Activated CD8-positive, alpha-beta memory T cell treated with anti-CD3 and anti-CD28 coated beads, Interleukin-2, amount 50 U/mL, for 4 hours (primary cell): ENCODE results near the gene COQ8A.
"Not testable (repeated sequence)": the region's sequence is repeated elsewhere in the genome, so short reads cannot be mapped to it uniquely, and the experiment has no call there.

ENCODE experiments used
- DNase-seq: peaks from one replicate; pipeline ENCODE4 v3.0.0-alpha.2; 2020

Gene COQ8A

GRCh38 chr1:226985839-226986463, 45.9 kb downstream of the COQ8A start:
- DNase-seq, result no peak

GRCh38 chr1:226986496-226987178, 46.5 kb downstream of the COQ8A start:
- DNase-seq, result no peak

GRCh38 chr1:226987179-226987536, 47.1 kb downstream of the COQ8A start:
- DNase-seq, result no peak

GRCh38 chr1:226987623-226988333, 47.7 kb downstream of the COQ8A start:
- no peak for DNase-seq

- DNase-seq, result no peak
These were observed 48.2 kb downstream of the COQ8A start for GRCh38 chr1:226988334-226988666.

- no peak for DNase-seq
These were observed 49.2 kb downstream of the COQ8A start for GRCh38 chr1:226989085-226989920.

- peak; percentile 49 for DNase-seq
These were observed 50.1 kb downstream of the COQ8A start for GRCh38 chr1:226990133-226990716.

GRCh38 chr1:226991920-226992319, 51.8 kb downstream of the COQ8A start:
- no peak for DNase-seq

GRCh38 chr1:226993814-226994585, 53.9 kb downstream of the COQ8A start:
- DNase-seq, result no peak

- no peak for DNase-seq
These were observed 54.7 kb downstream of the COQ8A start for GRCh38 chr1:226994586-226995364.

- DNase-seq, result no peak
These were observed 55.6 kb downstream of the COQ8A start for GRCh38 chr1:226995365-226996332.

- DNase-seq, result not testable (repeated sequence)
These were observed 59.5 kb downstream of the COQ8A start for GRCh38 chr1:226999579-226999978.

- no peak for DNase-seq
These were observed 62.5 kb downstream of the COQ8A start for GRCh38 chr1:227002531-227003049.

- DNase-seq, result no peak
These were observed 63.1 kb downstream of the COQ8A start for GRCh38 chr1:227003165-227003564.

GRCh38 chr1:227004796-227005195, 64.7 kb downstream of the COQ8A start:
- DNase-seq, result no peak

- DNase-seq, result no peak
These were observed 66.2 kb downstream of the COQ8A start for GRCh38 chr1:227006226-227006796.

GRCh38 chr1:227009937-227010336, 69.8 kb downstream of the COQ8A start:
- no peak for DNase-seq

- DNase-seq, result no peak
These were observed 70.6 kb downstream of the COQ8A start for GRCh38 chr1:227010645-227011044.

GRCh38 chr1:227016990-227017389, 76.9 kb downstream of the COQ8A start:
- DNase-seq, result no peak

GRCh38 chr1:227032396-227032795, 92.3 kb downstream of the COQ8A start:
- DNase-seq, result no peak
